GM21737 (cell line): ENCODE data around the gene PROSER2.

Source experiments
- ATAC-seq: cut with Tn5 transposase; IDR thresholded peaks from one replicate; pipeline ENCODE4 v1.9.1; 2021; ENCODE audit warnings: mild to moderate bottlenecking, moderate library complexity; ENCODE audit not compliant: unreplicated experiment

Gene PROSER2, protein sequence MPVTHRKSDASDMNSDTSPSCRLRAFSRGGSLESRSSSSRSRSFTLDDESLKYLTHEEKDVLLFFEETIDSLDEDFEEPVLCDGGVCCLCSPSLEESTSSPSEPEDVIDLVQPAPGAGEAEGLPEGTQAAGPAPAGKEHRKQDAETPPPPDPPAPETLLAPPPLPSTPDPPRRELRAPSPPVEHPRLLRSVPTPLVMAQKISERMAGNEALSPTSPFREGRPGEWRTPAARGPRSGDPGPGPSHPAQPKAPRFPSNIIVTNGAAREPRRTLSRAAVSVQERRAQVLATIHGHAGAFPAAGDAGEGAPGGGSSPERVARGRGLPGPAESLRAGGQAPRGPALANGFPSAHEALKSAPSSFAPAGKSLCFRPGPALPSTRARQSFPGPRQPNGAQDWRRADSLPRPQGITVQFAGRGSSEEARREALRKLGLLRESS

GRCh38 chr10:11823122-11823988 lies at the start of gene PROSER2:
PROSER2 (plus strand) TSS chr10:11823356; CDS start chr10:11852078, 28,722 bp downstream.
- ATAC-seq = no peak

DNA sequence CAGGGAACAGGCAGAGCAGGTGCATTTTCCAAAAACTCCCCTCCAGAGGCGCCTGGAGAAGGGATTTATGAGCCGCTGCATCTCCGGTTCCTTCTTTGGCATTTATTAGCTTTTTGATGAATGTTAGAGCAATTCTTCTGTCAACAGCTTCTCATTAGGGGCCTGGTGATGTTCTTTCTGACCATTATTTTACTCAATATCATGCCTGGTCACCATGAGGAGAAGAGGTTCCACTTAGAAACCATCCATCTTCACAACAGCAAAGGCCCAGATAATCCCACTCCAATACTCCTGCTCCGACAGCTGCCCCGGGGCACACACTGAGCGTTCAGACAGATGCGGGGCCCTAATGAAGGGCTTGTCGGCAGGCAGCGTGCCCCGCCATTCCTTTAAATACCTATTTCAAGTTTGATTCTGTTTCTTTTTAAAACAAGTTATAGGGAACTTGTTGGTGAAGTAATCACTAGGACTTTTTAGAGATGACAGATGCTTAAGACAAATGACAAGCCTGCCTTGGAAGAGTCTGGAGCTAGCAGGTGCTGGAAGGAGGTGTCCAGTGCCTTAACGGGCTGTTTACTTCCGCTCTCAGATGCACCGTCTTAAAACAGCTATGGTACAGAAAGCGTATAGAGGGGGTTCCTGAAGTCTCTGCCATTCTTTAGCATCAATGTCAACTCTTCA lies 49.3 kb upstream of the PROSER2 start:
- no peak for ATAC-seq

DNA sequence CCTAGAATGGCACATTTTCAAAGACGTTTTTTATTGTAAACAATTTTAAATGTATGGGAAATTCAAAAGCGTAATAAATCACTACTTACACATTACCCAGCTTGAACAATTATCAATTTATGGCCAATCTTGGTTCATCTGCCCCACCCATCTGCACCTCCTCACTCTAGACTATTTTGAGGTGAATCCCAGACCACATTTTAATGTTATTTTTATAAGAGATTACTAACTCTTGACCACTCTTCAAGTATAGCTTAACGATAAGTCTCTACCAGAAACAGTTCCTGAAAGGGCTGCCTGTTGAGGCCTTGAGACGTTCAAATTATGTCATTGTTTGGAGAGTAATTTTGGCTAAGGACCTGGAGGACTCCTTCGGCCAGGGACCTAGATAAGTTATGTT lies 47.7 kb upstream of the PROSER2 start:
- ATAC-seq = no peak

- ATAC-seq = no peak
Measured at GRCh38 chr10:11776080-11776479, 47.1 kb upstream of the PROSER2 start.

DNA sequence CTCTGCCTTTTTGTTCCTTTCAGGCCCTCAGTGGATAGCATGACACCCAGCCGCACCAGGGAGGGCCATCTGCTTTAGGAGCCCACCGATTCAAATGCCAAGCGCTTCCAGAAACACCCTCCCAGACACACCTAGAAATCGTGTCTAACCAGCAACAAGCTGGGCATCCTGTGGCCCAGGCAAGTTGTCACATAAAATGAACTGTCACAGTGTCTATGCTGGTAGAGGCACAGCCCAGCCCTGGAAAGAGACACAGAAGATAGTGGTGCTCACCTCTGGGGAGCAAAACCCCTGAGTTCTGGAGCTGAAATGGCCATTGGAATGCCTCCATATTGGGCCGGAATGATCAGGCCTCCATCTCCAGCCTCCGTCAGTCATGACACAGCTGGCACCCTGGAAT lies 42.0 kb upstream of the PROSER2 start:
- ATAC-seq = no peak

GRCh38 chr10:11782793-11783557 lies 40.2 kb upstream of the PROSER2 start:
- ATAC-seq = no peak

GRCh38 chr10:11783558-11783865 lies 39.6 kb upstream of the PROSER2 start:
- no peak for ATAC-seq

GRCh38 chr10:11787374-11787773 lies 35.8 kb upstream of the PROSER2 start:
- ATAC-seq = no peak

GRCh38 chr10:11787846-11788245 lies 35.3 kb upstream of the PROSER2 start:
- ATAC-seq = no peak

- no peak for ATAC-seq
Measured at GRCh38 chr10:11789306-11789705, 33.9 kb upstream of the PROSER2 start.

DNA sequence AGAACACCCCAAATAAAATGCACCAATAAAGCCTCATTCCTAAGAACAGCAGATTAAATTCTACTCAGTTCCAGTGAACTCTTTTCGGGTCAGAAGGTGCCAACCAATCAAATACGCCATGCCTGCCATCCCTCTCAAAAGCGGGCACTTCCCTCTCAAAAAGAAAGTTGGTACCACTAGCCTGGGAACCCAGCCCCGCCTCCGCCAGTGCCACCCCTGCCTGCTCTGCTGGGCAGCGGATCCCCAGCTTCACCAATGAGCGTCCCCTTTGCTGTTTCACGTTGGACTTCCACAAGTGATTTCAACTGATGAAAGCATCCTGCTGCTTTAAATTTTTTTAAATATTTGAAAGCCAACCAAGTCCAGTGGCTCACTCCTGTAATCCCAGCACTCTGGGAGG lies 33.2 kb upstream of the PROSER2 start:
- no peak for ATAC-seq

DNA sequence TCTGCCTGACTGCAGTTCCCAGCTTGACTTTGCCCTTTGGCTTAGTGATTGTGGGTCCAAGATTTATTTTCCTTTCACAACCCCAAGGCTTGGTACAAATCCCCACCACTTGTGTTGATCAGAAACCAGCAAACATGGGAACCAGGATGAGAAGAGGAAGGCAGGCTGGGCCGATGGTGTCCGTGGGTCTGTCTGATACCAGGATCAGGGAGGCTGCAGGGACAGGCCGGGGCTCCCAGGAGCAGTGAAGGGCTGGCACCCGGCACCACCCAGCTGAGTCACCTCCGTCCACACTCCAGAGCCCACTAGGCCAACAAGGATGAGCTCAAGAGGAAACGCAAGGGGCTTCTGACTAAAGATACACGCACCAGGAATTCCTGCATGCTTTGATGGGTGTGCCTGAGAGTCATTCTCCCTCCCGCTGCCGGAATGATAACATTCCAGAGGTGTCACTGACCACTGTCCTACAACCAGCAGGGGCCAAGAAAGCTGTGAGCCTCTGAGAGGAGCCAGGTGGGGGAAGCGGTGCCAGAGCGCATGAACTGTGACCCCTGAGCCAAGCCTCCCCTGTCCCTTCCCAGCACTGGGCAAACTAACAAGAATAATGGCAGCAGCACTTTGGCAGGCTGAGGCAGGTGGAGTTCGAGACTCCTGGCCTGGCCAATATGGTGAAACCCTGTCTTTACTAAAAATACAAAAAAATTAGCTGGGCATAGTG lies 29.2 kb upstream of the PROSER2 start:
- no peak for ATAC-seq

DNA sequence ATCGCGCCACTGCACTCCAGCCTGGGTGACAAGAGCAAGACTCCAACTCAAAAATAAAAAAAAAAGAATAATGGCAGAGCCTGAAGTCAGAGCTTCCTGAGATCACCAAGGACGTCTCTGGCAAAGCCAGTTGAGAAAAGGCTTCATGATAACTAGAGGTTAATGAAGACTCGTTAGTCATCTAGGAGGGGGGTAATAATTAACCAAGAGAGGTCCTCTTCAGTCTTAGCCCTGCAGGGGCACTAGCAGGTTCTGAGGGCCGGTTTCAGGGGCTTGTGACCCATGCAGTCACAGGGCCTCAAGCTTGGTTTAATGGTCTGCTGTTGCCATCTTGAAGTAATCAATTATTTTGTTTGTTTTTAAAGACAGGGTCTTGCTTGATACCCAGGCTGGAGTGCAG lies 28.6 kb upstream of the PROSER2 start:
- no peak for ATAC-seq

DNA sequence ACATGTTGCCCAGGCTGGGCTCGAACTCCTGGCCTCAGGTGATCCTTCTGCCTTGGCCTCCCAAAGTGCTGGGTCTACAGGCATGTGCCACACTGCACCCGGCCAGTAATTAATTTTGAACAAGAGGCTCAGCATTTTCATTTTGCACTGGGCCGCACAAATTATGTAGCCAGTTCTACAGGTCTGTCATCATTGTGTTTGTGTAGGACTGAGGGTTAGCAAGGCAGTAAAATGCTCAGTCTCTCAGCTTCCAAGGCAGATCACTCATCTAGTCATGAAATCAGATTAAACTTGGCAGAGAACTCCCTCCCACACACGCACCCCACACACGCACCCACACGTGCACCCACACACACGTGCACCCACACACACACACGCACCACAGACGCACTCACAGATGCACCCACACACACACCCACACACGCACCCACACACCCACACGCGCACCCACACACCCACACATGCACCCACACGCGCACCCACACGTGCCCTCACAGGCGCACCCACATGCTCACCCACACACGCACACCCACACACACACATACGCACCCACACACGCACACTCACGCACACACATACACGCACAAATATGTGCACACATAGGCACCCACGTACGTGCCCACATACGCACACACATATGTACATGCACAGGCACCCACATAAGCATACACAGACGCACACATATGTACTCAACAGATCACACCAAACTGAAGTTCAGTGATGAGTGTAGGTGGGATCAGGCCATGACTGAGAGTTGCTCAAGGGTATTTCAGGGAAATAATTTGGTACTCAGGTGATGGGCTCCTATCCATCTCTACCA lies 27.8 kb upstream of the PROSER2 start:
- ATAC-seq = no peak

DNA sequence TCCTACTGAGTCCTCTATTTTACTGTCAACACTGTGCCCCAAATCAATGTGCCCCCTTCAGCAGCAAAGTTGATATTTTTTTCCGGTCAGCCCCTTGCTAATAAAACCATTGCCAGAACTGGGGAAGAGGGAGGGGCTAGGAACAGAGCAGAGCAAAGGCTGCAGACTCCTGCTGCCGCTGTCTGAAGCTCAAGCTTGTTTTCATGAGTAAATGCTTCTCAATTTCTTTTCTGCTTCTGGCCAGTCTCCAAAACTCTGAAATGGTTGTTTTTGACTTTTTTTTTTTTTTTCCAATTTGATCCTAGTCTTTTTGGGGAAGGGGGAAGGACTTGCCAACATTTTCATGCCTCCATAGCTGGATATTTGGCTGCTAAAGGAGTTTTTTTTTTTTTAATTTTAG lies 26.7 kb upstream of the PROSER2 start:
- ATAC-seq = no peak

- ATAC-seq = no peak
Measured at GRCh38 chr10:11797281-11797680, 25.9 kb upstream of the PROSER2 start.

- ATAC-seq = no peak
Measured at GRCh38 chr10:11797847-11798633, 25.1 kb upstream of the PROSER2 start.
